Measurements from ENCODE around the gene FAP. TPM values are rescaled to one million over a fixed set of nuclear protein-coding genes. Genes with fewer than 3 reads are reported as not detected.
A peak's percentile ranks its signal among the peaks of the same experiment; 100 is the strongest.

FAP gene
- total RNA-seq, 1 experiment from 2014 or later: 0.88 TPM

- POLR2A ChIA-PET (ENCODE audit: low non-redundant PET): no interaction called here
- no TSS peak for BruUV-seq (replicated peaks)
Observed at GRCh38 chr2:162226836-162227235, 16.4 kb downstream of the FAP start.

GRCh38 chr2:162221064-162221463, 22.2 kb downstream of the FAP start:
- DNase-seq (ENCODE audit: low spot score): peak; percentile 63
- intact Hi-C loops (cut with micrococcal nuclease; ENCODE audit: unreplicated experiment): loop anchor here (1.0 kb wide), 1 partner anchor 77 kb away; no protein-coding TSS in a partner anchor
- Histone ChIP-seq H3K9me3 (ENCODE audit: low read depth, low read length, poor library complexity, severe bottlenecking) (no peaks in the 10 kb centered on the region), H3K27ac (ENCODE audit: low read depth, low read length, poor library complexity, severe bottlenecking) (no peak overlapping the region), H3K27me3 (replicated peaks; ENCODE audit: insufficient read depth, low read depth, low read length, poor library complexity) (no peaks in the 10 kb centered on the region), H3K36me3 (ENCODE audit: insufficient read depth, low read length, poor library complexity, severe bottlenecking) (no peaks in the 10 kb centered on the region), H3K4me1 (ENCODE audit: insufficient read depth, low read length, poor library complexity, severe bottlenecking) (no peaks in the 10 kb centered on the region), H3K4me3 (ENCODE audit: low read depth, low read length, poor library complexity, severe bottlenecking) (no peak overlapping the region)
- TF ChIP-seq EZH2 (IDR thresholded peaks at IDR 0.05; ENCODE audit: borderline replicate concordance, low read depth, low read length, poor library complexity, severe bottlenecking): no peak
- peak; percentile 89 for TF ChIP-seq CTCF (conservative IDR thresholded peaks at IDR 0.05; ENCODE audit: low read depth, low read length)
- ChIA-PET CTCF (interaction anchor here (0.8 to 3.4 kb wide), 4 partner anchors 67 to 80 kb away, joined by 3 to 39 read pairs (median 7); no protein-coding TSS in a partner anchor), POLR2A (ENCODE audit: low non-redundant PET) (no interaction called here)
- no TSS peak for BruUV-seq (replicated peaks)

More at GRCh38 chr2:162226836-162227235, 16.4 kb downstream of the FAP start:
- no peaks in the 10 kb centered on the region for H3K9me3 ChIP-seq (ENCODE audit: low read depth, low read length, poor library complexity, severe bottlenecking)
- no peak overlapping the region for H3K4me3 ChIP-seq (ENCODE audit: low read depth, low read length, poor library complexity, severe bottlenecking)
- no peak overlapping the region for H3K27ac ChIP-seq (ENCODE audit: low read depth, low read length, poor library complexity, severe bottlenecking)
- no peaks in the 10 kb centered on the region for H3K36me3 ChIP-seq (ENCODE audit: insufficient read depth, low read length, poor library complexity, severe bottlenecking)
- H3K27me3 ChIP-seq (replicated peaks; ENCODE audit: insufficient read depth, low read depth, low read length, poor library complexity): no peaks in the 10 kb centered on the region
- H3K4me1 ChIP-seq (ENCODE audit: insufficient read depth, low read length, poor library complexity, severe bottlenecking): no peaks in the 10 kb centered on the region
- intact Hi-C loops (cut with micrococcal nuclease; ENCODE audit: unreplicated experiment): no loop called here
- CTCF ChIA-PET: no interaction called here
- TF ChIP-seq EZH2 (IDR thresholded peaks at IDR 0.05; ENCODE audit: borderline replicate concordance, low read depth, low read length, poor library complexity, severe bottlenecking): no peak
- TF ChIP-seq CTCF (conservative IDR thresholded peaks at IDR 0.05; ENCODE audit: low read depth, low read length): no peak
- DNase-seq (ENCODE audit: low spot score): no peak

GRCh38 chr2:162220368-162220767, 22.9 kb downstream of the FAP start:
- TF ChIP-seq EZH2 (IDR thresholded peaks at IDR 0.05; ENCODE audit: borderline replicate concordance, low read depth, low read length, poor library complexity, severe bottlenecking) (no peak), CTCF (conservative IDR thresholded peaks at IDR 0.05; ENCODE audit: low read depth, low read length) (no peak)
- intact Hi-C loops (cut with micrococcal nuclease; ENCODE audit: unreplicated experiment): no loop called here
- CTCF ChIA-PET: interaction anchor here (0.8 to 3.4 kb wide), 4 partner anchors 67 to 81 kb away, joined by 3 to 39 read pairs (median 7); no protein-coding TSS in a partner anchor
- no peaks in the 10 kb centered on the region for H3K27me3 ChIP-seq (replicated peaks; ENCODE audit: insufficient read depth, low read depth, low read length, poor library complexity)
- H3K36me3 ChIP-seq (ENCODE audit: insufficient read depth, low read length, poor library complexity, severe bottlenecking): no peaks in the 10 kb centered on the region
- no peaks in the 10 kb centered on the region for H3K9me3 ChIP-seq (ENCODE audit: low read depth, low read length, poor library complexity, severe bottlenecking)
- H3K27ac ChIP-seq (ENCODE audit: low read depth, low read length, poor library complexity, severe bottlenecking): no peak overlapping the region
- POLR2A ChIA-PET (ENCODE audit: low non-redundant PET): no interaction called here
- H3K4me3 ChIP-seq (ENCODE audit: low read depth, low read length, poor library complexity, severe bottlenecking): no peak overlapping the region
- no peaks in the 10 kb centered on the region for H3K4me1 ChIP-seq (ENCODE audit: insufficient read depth, low read length, poor library complexity, severe bottlenecking)
- no peak for DNase-seq (ENCODE audit: low spot score)
- BruUV-seq (replicated peaks): no TSS peak

Data from A673 (cell line).